ENCODE measurements around the gene PDIA6. TPM values are rescaled to one million over a fixed set of nuclear protein-coding genes. Genes with fewer than 3 reads are reported as not detected.

PDIA6 gene
- total RNA-seq, 1 donor = 277 TPM

- no peak for TF ChIP-seq CTCF (IDR thresholded peaks at IDR 0.05; ENCODE audit: insufficient read depth, low read length)
- no peak for DNase-seq (ENCODE audit: low read depth)
- H3K4me3 ChIP-seq (ENCODE audit: low read depth, low read length) = no peak overlapping the region
Observed at GRCh38 chr2:10848541-10848940, 36.0 kb upstream of the PDIA6 start.

- DNase-seq (ENCODE audit: low read depth) = no peak
- H3K4me3 ChIP-seq (ENCODE audit: low read depth, low read length) = no peak overlapping the region
- no peak for TF ChIP-seq CTCF (IDR thresholded peaks at IDR 0.05; ENCODE audit: insufficient read depth, low read length)
Observed at GRCh38 chr2:10847008-10847407, 34.4 kb upstream of the PDIA6 start.

- no peak overlapping the region for H3K4me3 ChIP-seq (ENCODE audit: low read depth, low read length)
- no peak for TF ChIP-seq CTCF (IDR thresholded peaks at IDR 0.05; ENCODE audit: insufficient read depth, low read length)
- no peak for DNase-seq (ENCODE audit: low read depth)
Observed at GRCh38 chr2:10846110-10846861, 33.7 kb upstream of the PDIA6 start.

- H3K4me3 ChIP-seq (ENCODE audit: low read depth, low read length) = no peak overlapping the region
- no peak for TF ChIP-seq CTCF (IDR thresholded peaks at IDR 0.05; ENCODE audit: insufficient read depth, low read length)
- DNase-seq (ENCODE audit: low read depth) = no peak
Observed at GRCh38 chr2:10845640-10846039, 33.1 kb upstream of the PDIA6 start.

- no peak overlapping the region for H3K4me3 ChIP-seq (ENCODE audit: low read depth, low read length)
- no peak for TF ChIP-seq CTCF (IDR thresholded peaks at IDR 0.05; ENCODE audit: insufficient read depth, low read length)
- peak; percentile 23 for DNase-seq (ENCODE audit: low read depth)
Observed at GRCh38 chr2:10844097-10844496, 31.5 kb upstream of the PDIA6 start.

- H3K4me3 ChIP-seq (ENCODE audit: low read depth, low read length) = no peak overlapping the region
- no peak for DNase-seq (ENCODE audit: low read depth)
- no peak for TF ChIP-seq CTCF (IDR thresholded peaks at IDR 0.05; ENCODE audit: insufficient read depth, low read length)
Observed at GRCh38 chr2:10842506-10842905, 29.9 kb upstream of the PDIA6 start.
